K562 (cell line): ENCODE data around the gene SLC16A12. TPM values are rescaled to one million over a fixed set of nuclear protein-coding genes. Genes with fewer than 3 reads are reported as not detected.

Experiments used
- ATAC-seq: fragments of 200-7000 bp; cut with Tn5 transposase; 3 replicates; pipeline ENCODE4 v1.9.1; 2020; ENCODE audit warnings: moderate library complexity
- BruUV-seq: library from RNA; stranded (reverse); fragments of 400-500 nt; replicated peaks from 2 replicates; lab custom pipeline; 2021; lab: Mats Ljungman, UMichigan
- CTCF ChIA-PET: fragments of 300-600 bp; formaldehyde crosslinking; extraction: SDS; loops from one replicate; lab custom pipeline; 2021; ENCODE audit warnings: low intra/inter-chr PET ratio; lab: Yijun Ruan, JAX
- POLR2A ChIA-PET: fragments of 300-600, 350-650 bp; sonication (Branson Sonifier 250); formaldehyde crosslinking; extraction: SDS; loops from one replicate; lab custom pipeline; 2021; ENCODE audit warnings: antibody characterized with exemption, inconsistent platforms; lab: Yijun Ruan, JAX
- DNase-seq, 4 experiments: peaks; one replicate each; pipeline versions ENCODE4 v3.0.0 to v3.0.0-alpha.2; 2011 to 2018; ENCODE audit warnings: low spot score in 3 of 4, mixed read lengths in 3 of 4; ENCODE audit errors: extremely low read depth in 1 of 4
- FAIRE-seq: peaks from 2 replicates; lab custom pipeline; 2011; peaks lifted over from hg19 to GRCh38; lab: Jason Lieb, UNC
- H2AFZ ChIP-seq: 2 replicates; pipeline ENCODE4 v1.6.0; 2011; ENCODE audit warnings: low read depth, low read length, control low read depth, inconsistent platforms
- H3K27ac ChIP-seq: fragments of 200-600 bp; 3 replicates; pipeline ENCODE4 v1.8.0; 2011; ENCODE audit warnings: low read depth, mild to moderate bottlenecking, control low read depth, inconsistent platforms, low read length, moderate library complexity, mixed read lengths; ENCODE audit errors: extremely low read depth
- H3K27me3 ChIP-seq, 2 experiments: fragments of 300-600 bp in 1 of 2; 2 replicates in 1 of 2; 3 replicates in 1 of 2; pipeline versions ENCODE4 v1.6.0 to v1.8.0; 2011; ENCODE audit warnings: inconsistent platforms in 2 of 2, low read length in 2 of 2, mild to moderate bottlenecking in 1 of 2, mixed read lengths in 1 of 2, moderate library complexity in 1 of 2; ENCODE audit not compliant: control insufficient read depth in 2 of 2, insufficient read depth in 2 of 2
- H3K36me3 ChIP-seq: fragments of 300-600 bp; 3 replicates; pipeline ENCODE4 v1.8.0; 2011; ENCODE audit warnings: mild to moderate bottlenecking, low read length, inconsistent platforms; ENCODE audit not compliant: control insufficient read depth, insufficient read depth
- H3K4me1 ChIP-seq, 2 experiments: fragments of 200-600 bp in 1 of 2; replicated peaks in 1 of 2; 2 replicates in 1 of 2; 3 replicates in 1 of 2; pipeline versions ENCODE4 v1.5.1 to v1.8.0; 2011; ENCODE audit warnings: inconsistent platforms in 2 of 2, low read length in 2 of 2, mild to moderate bottlenecking in 1 of 2, mixed read lengths in 1 of 2, moderate library complexity in 1 of 2; ENCODE audit not compliant: control insufficient read depth in 2 of 2, insufficient read depth in 2 of 2
- H3K4me2 ChIP-seq: 2 replicates; pipeline ENCODE4 v1.6.1; 2011; ENCODE audit warnings: low read length, control low read depth, inconsistent platforms, mixed read lengths; ENCODE audit not compliant: insufficient read depth
- H3K4me3 ChIP-seq: fragments of 200-600 bp; sonication (generic), shearing (Covaris generic); 2 replicates; pipeline ENCODE4 v1.5.1; 2016; ENCODE audit warnings: control low read depth, inconsistent platforms
- H3K79me2 ChIP-seq: fragments of 200-600 bp; 3 replicates; pipeline ENCODE4 v1.8.0; 2011; ENCODE audit warnings: low read length, inconsistent platforms; ENCODE audit not compliant: control insufficient read depth, insufficient read depth
- H3K9ac ChIP-seq, 2 experiments: 2 replicates each; pipeline versions ENCODE4 v1.6.0 to v1.6.1; 2011; ENCODE audit warnings: low read depth in 2 of 2, low read length in 2 of 2, control low read depth in 1 of 2, inconsistent platforms in 1 of 2, mild to moderate bottlenecking in 1 of 2, mixed read lengths in 1 of 2; ENCODE audit not compliant: insufficient read depth in 1 of 2
- H3K9me1 ChIP-seq: one replicate; pipeline ENCODE4 v1.6.0; 2011; ENCODE audit warnings: inconsistent platforms, mild to moderate bottlenecking, low read length, moderate library complexity; ENCODE audit not compliant: control insufficient read depth, insufficient read depth
- H3K9me3 ChIP-seq: replicated peaks from 2 replicates; pipeline ENCODE4 v1.5.1; 2011; ENCODE audit warnings: low read depth, low read length, inconsistent platforms; ENCODE audit not compliant: control insufficient read depth, insufficient read depth
- H4K20me1 ChIP-seq: replicated peaks from 2 replicates; pipeline ENCODE4 v1.6.1; 2011; ENCODE audit warnings: low read length, inconsistent platforms, mixed read lengths; ENCODE audit not compliant: control insufficient read depth, insufficient read depth
- CBX8 ChIP-seq: fragments of 200-600 bp; sonication (generic); IDR thresholded peaks from 2 replicates; pipeline ENCODE4 v1.6.1; 2012; ENCODE audit warnings: borderline replicate concordance, mixed run types, low read depth, mild to moderate bottlenecking, moderate library complexity, mixed read lengths, low read length, control low read depth, inconsistent platforms; ENCODE audit not compliant: poor library complexity, severe bottlenecking; ENCODE audit errors: extremely low read depth
- NCOA6 ChIP-seq: fragments of 450-650 bp; IDR thresholded peaks from 2 replicates; pipeline ENCODE4 v1.6.1; 2017; ENCODE audit warnings: mild to moderate bottlenecking
- PRMT5 ChIP-seq: sonication (generic); formaldehyde crosslinking; IDR thresholded peaks from 2 replicates; pipeline ENCODE4 v1.5.0; 2020; ENCODE audit warnings: missing genetic modification reagents
- ZNF384 ChIP-seq: IDR thresholded peaks from 2 replicates; pipeline ENCODE4 v1.6.1; 2012; ENCODE audit warnings: low read depth, low read length, improper control_type of control experiment
- ZNF766 ChIP-seq: fragments of 200-800 bp; sonication (Bioruptor generic); conservative IDR thresholded peaks from 2 replicates; pipeline ENCODE4 v1.6.1; 2016; ENCODE audit warnings: missing genetic modification characterization, missing compliant biosample characterization
- WGBS: fragments of 100-300 bp; shearing (Covaris generic); methylation state at CpG from one replicate; pipeline ENCODE4 v1.1.6; 2016; ENCODE audit warnings: low coverage, mixed read lengths; ENCODE audit not compliant: insufficient coverage; ENCODE audit errors: missing lambda C conversion rate; 5-methylcytosine and 5-hydroxymethylcytosine counted together
- in situ Hi-C: fragments of 300-500 bp; cut with MboI; formaldehyde crosslinking; loops from 4 replicates; pipeline ENCODE4 v1.15.0; 2018; ENCODE audit warnings: inconsistent platforms, mixed read lengths
- intact Hi-C: fragments of 100-400 bp; cut with micrococcal nuclease; formaldehyde crosslinking; loops from 2 replicates; pipeline ENCODE4 v1.14.2; 2022
- polyA plus RNA-seq, 8 experiments: library from polyadenylated mRNA; depleted of rRNA in 4 of 8; stranded (reverse) in 5 of 8; unstranded in 3 of 8; fragments of >200 nt; fragmentation: Nextera tagmentation in 2 of 8; fragmentation: Illumina TruSeq in 1 of 8; extraction: Ambion mirVana in 2 of 8; extraction: Trizol in 1 of 8; gene quantifications; 2 replicates each; pipeline versions ENCODE4 v1.2.1 to v1.2.3, GENCODE V29; 2011 to 2014; ENCODE audit warnings: inconsistent platforms in 1 of 8, missing spikeins in 1 of 8
- total RNA-seq, 7 experiments: library from RNA; depleted of rRNA in 6 of 7; stranded (reverse); fragments of >200 nt in 6 of 7; fragmentation: Illumina TruSeq in 2 of 7; extraction: Trizol in 2 of 7; gene quantifications; 2 replicates each; pipeline versions ENCODE4 v1.2.1 to v1.2.3, GENCODE V29; 2011 to 2021; ENCODE audit warnings: low replicate concordance in 1 of 7
- TF ChIP-seq, protein P1 (sequence below): fragments of 450-650 bp; formaldehyde crosslinking; conservative IDR thresholded peaks from 2 replicates; pipeline ENCODE4 v1.4.0; 2022; ENCODE audit warnings: mild to moderate bottlenecking, missing genetic modification characterization

Gene SLC16A12
- total and polyA plus RNA-seq, 9 of the 15 experiments (the other 6 are each of a cell fraction or from before 2014, with no cell fraction given): not detected

GRCh38 chr10:89475125-89475524 is 60.3 kb downstream of the SLC16A12 start:
- Histone ChIP-seq H4K20me1 (no peaks in the 10 kb centered on the region), H3K79me2 (no peaks in the 10 kb centered on the region), H3K4me1 (no peaks in the 10 kb centered on the region), H3K27ac (no peak overlapping the region), H3K9me3 (no peaks in the 10 kb centered on the region), H2AFZ (no peak overlapping the region), H3K4me3 (no peak overlapping the region), H3K9ac (no peak overlapping the region), H3K27me3 (no peaks in the 10 kb centered on the region), H3K36me3 (no peaks in the 10 kb centered on the region), H3K9me1 (no peaks in the 10 kb centered on the region), H3K4me2 (no peak overlapping the region)
- WGBS: 0% methylated on average over 2 of the region's 2 CpGs
- in situ Hi-C loops (no loop called here), intact Hi-C loops (no loop called here)
- FAIRE-seq: no peak
- no peak for DNase-seq
- BruUV-seq: no TSS peak
- POLR2A ChIA-PET: no interaction called here
- TF ChIP-seq CBX8: no peak
- no peak for TF ChIP-seq PRMT5 (CRISPR knock-in tag)
- TF ChIP-seq ZNF766: no peak
- TF ChIP-seq NCOA6: no peak
- no peak for TF ChIP-seq ZNF384
- TF ChIP-seq, protein P1, sequence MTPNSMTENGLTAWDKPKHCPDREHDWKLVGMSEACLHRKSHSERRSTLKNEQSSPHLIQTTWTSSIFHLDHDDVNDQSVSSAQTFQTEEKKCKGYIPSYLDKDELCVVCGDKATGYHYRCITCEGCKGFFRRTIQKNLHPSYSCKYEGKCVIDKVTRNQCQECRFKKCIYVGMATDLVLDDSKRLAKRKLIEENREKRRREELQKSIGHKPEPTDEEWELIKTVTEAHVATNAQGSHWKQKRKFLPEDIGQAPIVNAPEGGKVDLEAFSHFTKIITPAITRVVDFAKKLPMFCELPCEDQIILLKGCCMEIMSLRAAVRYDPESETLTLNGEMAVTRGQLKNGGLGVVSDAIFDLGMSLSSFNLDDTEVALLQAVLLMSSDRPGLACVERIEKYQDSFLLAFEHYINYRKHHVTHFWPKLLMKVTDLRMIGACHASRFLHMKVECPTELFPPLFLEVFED (CRISPR knock-in tag): no peak
- CTCF ChIA-PET: no interaction called here
- ATAC-seq: no peak
